Dedifferentiated amniotic fluid mesenchymal stem cell (primary cell): ENCODE measurements around the gene KIAA0825.

ENCODE experiments used
- DNase-seq: peaks from one replicate; pipeline ENCODE4 v3.0.0-alpha.2; 2016; ENCODE audit errors: extremely low spot score

KIAA0825 gene

DNA sequence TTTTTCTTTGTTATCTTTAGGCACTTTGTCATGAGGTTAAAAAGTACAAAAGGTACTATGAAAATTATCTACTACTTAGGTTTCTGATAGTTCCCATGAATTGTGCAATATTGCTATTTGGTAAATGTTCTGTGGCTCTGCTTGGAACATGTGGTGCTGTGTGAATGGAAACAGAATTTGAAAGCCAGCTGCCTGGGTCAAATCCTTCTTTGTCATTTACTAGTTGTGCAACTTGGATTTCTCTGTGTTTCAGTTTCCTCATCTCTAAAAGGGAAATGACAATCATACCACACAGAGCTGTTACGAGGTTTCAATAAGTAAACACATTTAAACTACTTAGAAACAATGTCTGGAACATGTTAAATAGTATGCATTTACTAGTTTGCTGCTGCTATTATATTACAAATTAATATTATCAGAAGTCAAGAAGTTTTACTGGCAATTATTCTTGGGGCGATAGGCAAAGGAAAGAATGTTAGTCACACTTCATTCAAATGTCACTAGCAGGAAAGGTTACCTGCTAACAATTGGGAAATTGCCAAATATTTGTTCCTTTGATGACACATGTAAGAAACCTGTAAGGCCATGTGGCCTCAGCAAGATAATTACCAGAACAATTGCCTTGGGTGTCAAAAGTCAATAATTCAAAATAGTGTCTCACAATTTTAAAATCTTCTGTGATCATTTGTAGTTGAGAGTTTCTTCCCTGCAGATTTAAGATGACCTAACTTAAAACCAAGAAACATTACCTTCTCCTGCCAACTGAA lies 184.8 kb downstream of the KIAA0825 start:
- DNase-seq = peak; percentile 41

GRCh38 chr5:94432499-94432898 lies 185.9 kb downstream of the KIAA0825 start:
- DNase-seq = no peak

GRCh38 chr5:94431696-94432095 lies 186.7 kb downstream of the KIAA0825 start:
- no peak for DNase-seq

DNA sequence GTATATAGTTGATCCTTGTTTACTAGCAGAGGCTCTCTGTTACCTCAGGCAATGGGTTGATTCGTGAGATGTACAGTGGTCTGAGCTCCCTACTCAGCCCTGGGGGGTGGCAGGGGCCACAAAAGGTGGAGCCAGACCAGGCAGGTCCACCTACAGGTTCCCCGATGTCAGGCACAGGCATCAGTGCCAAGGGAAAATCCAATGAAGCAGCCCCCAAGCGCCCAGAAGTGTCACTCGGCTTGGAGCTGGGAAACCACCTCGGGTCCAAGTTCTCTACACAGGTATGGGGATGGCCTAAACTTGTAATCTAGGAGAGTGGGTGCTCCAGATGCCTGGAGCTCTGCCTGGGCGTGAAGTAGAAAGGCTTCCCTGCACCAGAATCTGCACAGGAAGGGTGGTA lies 188.8 kb downstream of the KIAA0825 start:
- DNase-seq = no peak

DNA sequence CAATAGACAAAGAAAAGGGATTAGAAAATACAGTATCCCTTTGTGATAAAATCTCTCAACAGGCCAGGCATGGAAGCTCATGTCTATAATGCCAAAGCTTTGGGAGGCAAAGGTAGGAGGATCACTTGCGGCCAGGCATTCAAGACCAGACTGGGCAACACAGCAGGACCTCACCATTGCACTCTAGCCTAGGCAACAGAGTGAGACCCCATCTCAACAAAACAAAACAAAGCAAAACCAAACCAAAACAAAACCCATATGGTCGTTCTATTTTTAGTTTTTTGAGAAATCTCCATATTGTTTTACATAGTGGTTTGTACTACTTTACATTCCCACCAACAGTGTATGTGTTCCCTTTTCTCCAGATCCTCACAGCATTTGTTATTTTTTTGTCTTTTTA lies 193.0 kb downstream of the KIAA0825 start:
- DNase-seq = no peak

DNA sequence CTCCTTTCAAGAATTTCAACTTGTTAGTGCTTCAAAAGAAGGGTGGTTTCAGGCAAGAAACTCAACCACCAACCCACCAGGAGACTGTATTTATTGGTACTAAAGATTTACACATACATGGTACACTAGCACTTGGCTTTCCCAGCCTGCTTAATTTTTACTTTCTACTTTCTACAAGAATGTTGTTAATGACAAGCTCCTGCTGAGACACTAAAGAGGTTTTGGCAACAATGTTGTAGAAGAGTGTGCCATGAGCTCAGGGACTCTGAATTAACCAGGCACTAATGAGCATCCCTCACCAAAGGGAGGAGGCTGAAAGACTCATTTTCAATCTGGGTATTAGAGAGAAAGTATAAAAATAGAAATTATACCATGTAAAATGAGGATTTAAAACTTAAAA lies 195.0 kb downstream of the KIAA0825 start:
- DNase-seq = no peak

- no peak for DNase-seq
Measured at GRCh38 chr5:94422812-94423211, 195.6 kb downstream of the KIAA0825 start.

DNA sequence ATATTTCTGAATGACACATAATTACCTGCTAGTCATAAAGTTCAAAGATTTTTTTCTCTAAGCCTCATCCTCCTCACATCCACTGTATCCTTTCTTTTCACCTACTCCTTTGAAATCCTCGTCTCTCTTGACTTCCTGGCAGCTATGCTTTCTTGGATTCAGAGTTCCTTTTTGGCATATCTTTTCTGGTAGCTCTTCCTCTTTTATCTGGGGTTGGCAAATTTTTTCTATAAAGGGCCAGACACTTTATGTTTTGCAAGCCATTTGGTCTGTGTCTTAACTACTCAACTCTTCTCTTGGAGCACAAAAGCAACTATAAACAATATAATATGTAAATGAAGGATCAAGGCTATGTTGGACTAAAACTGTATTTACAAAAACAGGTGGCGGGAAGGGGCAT lies 197.5 kb downstream of the KIAA0825 start:
- DNase-seq = no peak

DNA sequence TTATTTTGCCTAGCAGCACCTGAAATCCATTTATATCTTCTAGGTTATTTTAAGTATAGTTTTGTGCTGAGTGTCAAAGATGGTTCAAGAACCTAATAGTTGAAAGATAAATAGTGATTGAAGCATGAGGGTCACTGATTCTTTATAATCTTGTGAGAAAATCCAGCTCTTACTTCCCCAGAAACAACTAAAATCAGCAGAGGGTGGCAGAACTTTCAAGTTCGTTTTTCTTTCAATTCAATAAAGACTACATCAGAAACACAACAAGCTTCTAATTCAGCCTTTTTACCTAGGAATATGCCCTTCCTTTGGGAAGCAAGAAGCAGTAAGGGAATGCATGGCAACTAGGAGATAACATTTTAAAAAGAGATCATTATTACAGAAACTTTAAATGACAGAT lies 202.6 kb downstream of the KIAA0825 start:
- DNase-seq = no peak

DNA sequence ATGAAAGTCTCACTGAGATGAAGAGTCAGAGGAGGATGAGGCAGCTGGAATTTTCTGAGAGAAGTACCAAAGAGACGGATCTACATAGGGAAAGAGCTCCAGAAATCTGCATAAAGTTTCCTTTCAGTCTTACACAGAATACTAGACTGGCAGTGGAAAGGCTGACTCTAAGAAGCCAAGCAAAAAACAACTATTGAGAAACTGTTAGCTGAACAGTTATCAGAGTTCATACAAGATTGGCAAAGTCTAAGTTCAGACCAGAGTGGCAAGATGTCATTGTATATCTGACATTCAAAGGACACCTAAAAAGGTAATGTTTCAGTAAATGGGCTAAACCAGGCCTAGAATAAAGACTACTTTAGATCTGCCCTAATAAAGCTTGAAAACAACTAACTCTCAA lies 209.0 kb downstream of the KIAA0825 start:
- no peak for DNase-seq

DNA sequence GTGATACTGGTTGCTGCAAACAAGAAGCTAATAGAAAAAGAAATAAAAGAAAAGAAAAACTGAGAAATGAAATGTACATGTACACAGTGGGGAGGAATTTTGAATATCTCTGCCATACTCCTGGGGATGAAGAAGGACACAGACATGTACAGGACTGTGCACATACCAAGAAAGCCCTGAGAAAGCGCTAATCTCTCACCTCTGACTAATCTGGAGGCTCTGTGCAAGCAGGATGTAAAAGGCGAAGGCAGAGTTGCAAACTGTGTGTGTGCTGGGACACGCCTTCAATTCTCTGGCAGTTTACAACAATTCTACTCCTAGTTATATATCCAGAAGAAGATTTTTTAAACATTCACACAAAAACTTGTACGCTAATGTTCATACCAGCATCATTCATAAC lies 211.4 kb downstream of the KIAA0825 start:
- no peak for DNase-seq

- no peak for DNase-seq
Measured at GRCh38 chr5:94403483-94403882, 214.9 kb downstream of the KIAA0825 start.

DNA sequence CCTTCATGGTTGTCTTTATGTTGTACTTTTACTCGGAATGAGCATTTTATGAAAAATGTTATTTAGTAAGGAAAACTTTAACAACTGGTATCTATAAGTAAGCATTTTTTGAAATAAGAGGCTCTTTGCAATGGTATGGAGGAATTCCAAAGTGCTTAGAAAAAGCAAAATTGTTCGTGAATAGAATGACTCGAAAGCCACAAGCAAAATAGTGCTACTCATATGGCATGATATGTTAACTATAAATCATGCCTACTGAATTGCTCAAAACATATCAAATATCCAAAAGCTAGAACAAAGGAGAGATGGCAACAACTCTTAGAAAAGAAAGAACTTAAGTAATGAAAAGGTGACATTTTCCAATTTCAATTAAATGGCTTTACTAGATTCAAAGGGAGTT lies 216.3 kb downstream of the KIAA0825 start:
- DNase-seq = peak; percentile 22

- no peak for DNase-seq
Measured at GRCh38 chr5:94397508-94397907, 220.9 kb downstream of the KIAA0825 start.

DNA sequence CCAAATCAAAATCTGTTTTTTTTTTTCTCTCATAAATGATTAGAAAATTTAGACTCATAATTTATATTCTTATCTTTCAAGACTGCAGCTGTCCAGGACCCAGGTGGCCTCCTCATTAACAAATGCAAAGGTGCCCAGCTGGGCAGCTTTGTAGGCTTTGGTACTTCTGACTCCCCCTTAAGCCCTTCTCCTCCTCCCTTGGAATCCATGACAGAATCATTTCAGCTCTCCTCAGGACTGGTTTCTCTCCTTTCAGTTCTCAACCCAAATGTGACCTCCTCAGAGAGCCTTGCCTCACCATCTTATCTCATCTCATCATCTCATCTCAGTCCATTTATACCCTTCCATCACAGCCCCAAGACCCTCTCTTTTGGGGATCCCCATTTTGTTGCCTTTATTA lies 221.7 kb downstream of the KIAA0825 start:
- no peak for DNase-seq

- no peak for DNase-seq
Measured at GRCh38 chr5:94395468-94395867, 222.9 kb downstream of the KIAA0825 start.

GRCh38 chr5:94391996-94392395 lies 226.4 kb downstream of the KIAA0825 start:
- DNase-seq = no peak

- no peak for DNase-seq
Measured at GRCh38 chr5:94389515-94389899, 228.9 kb downstream of the KIAA0825 start.

DNA sequence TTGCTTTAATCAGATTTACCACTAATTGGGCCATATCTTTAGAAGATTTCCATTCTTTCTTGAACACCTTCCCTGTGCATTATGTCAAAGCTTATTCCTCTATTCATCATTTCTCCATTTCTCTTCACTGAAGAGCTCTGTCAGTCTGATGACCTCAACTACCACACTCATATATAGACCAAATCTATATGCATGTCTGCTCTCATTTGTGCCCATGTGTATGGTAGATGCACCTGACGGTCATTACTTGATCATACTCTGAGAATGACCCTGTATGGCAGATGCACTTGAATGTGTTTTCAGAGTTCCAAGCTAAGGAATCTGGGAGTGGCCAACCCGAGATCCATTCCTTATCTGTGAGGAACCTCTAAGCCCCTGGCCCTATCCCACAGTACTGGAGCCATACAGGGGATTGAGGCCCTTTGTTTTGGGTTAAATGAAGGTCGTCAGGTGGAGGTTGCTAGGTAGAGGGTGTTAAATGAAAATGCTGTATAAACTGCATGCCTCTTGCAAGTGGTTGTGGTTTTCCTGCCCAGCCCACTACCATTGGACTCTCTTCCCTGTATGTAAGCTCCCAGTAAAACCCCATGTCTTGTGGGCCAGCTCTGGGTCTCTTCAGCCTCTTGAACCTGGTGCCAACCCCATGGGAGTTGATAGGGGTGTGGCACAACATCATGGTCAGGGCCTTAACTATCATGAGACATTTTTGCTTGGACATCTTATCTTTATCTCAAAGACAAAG lies 229.5 kb downstream of the KIAA0825 start:
- DNase-seq = no peak

- DNase-seq = no peak
Measured at GRCh38 chr5:94385767-94386166, 232.6 kb downstream of the KIAA0825 start.

DNA sequence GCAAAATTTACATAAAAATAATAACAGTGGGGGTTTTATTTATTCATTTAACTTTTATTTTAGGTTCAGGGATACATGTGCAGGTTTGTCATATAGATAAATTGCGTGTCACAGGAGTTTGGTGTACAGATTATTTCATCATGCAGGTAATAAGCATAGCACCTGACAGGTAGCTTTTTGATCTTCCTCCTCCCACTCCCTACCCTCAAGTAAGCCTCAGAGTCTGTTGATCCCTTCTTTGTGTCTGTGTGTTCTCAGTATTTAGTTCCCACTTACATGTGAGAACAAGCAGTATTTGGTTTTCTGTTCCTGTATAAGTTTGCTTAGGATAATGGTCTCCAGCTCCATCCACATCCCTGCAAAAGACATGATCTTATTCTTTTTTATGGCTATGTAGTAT lies 240.3 kb downstream of the KIAA0825 start:
- no peak for DNase-seq

DNA sequence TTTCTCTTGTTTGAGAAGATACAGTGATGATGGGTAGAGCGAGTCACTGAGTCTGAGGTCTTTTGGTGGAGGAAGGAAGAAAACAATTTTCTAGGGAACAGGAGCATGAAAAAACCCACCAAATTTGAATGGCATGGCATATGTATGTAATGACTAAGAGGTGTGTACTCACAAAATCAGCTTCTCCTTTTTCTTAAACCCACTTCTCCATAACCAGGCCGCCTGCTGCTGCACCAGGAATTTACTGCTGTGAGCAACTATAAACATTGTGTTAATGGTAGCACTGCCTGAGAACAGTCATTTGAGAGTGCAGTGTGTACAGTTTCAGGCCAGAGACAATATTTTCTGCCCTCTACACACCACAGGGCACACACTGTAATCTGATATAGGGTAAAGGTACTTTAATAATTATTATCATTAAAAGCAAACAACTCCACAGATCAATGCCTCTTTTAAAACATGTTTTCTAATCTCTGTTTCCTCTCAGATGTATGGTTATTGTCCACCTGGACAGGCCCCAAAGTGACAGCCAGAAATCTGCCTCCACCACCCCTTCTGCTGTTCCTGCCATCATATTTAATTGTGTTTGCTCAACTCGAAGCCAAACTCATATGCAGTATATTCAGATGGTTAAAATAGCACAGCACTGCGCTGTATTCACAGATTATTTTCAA lies 241.6 kb downstream of the KIAA0825 start:
- no peak for DNase-seq

- DNase-seq = no peak
Measured at GRCh38 chr5:94375801-94376200, 242.6 kb downstream of the KIAA0825 start.
